Activated CD8-positive, alpha-beta T cell treated with anti-CD3 and anti-CD28 coated beads, Interleukin-2, amount 10 ng/mL, durations not matched to agents 7 days and 5 days (primary cell): ENCODE data around the gene APOBEC4. TPM values are rescaled to one million over a fixed set of nuclear protein-coding genes. Genes with fewer than 3 reads are reported as not detected.
"Not testable (repeated sequence)": the region's sequence is repeated elsewhere in the genome, so short reads cannot be mapped to it uniquely, and the experiment has no call there.

Experiments used
- ATAC-seq: fragments of 150-1000 bp; cut with Tn5 transposase; one replicate; pipeline ENCODE4 v1.10.0; 2021; ENCODE audit warnings: moderate library complexity
- CTCF ChIA-PET: fragments of 350-600 bp; sonication (Branson Sonifier 250); formaldehyde crosslinking; loops from one replicate; lab custom pipeline; 2021; ENCODE audit warnings: antibody characterized with exemption; lab: Charles Lee
- POLR2A ChIA-PET: fragments of 350-600 bp; sonication (Branson Sonifier 250); formaldehyde crosslinking; loops from one replicate; lab custom pipeline; 2021; ENCODE audit warnings: antibody characterized with exemption; lab: Charles Lee
- DNase-seq: peaks from one replicate; pipeline ENCODE4 v3.0.0-alpha.2; 2020
- H3K27ac Mint-ChIP-seq: one replicate; pipeline ENCODE4 v1.8.0; 2021; ENCODE audit warnings: mild to moderate bottlenecking, mixed read lengths
- H3K27me3 Mint-ChIP-seq: one replicate; pipeline ENCODE4 v1.8.0; 2021; ENCODE audit warnings: low read depth, mixed read lengths
- H3K36me3 Mint-ChIP-seq: one replicate; pipeline ENCODE4 v1.8.0; 2021; ENCODE audit warnings: low read depth, mixed read lengths
- H3K4me1 Mint-ChIP-seq: one replicate; pipeline ENCODE4 v1.8.0; 2021; ENCODE audit warnings: low read depth, mixed read lengths
- H3K4me3 Mint-ChIP-seq: one replicate; pipeline ENCODE4 v1.8.0; 2021; ENCODE audit warnings: mild to moderate bottlenecking, mixed read lengths
- H3K9me3 Mint-ChIP-seq: one replicate; pipeline ENCODE4 v1.8.0; 2022; ENCODE audit warnings: mixed read lengths; ENCODE audit not compliant: insufficient read depth
- total RNA-seq, 2 experiments: library from RNA; stranded (reverse); gene quantifications; one replicate each; pipeline ENCODE4 v1.2.3, GENCODE V29; 2021

The APOBEC4 gene
- total RNA-seq, 2 experiments from 2014 or later = not detected

DNA sequence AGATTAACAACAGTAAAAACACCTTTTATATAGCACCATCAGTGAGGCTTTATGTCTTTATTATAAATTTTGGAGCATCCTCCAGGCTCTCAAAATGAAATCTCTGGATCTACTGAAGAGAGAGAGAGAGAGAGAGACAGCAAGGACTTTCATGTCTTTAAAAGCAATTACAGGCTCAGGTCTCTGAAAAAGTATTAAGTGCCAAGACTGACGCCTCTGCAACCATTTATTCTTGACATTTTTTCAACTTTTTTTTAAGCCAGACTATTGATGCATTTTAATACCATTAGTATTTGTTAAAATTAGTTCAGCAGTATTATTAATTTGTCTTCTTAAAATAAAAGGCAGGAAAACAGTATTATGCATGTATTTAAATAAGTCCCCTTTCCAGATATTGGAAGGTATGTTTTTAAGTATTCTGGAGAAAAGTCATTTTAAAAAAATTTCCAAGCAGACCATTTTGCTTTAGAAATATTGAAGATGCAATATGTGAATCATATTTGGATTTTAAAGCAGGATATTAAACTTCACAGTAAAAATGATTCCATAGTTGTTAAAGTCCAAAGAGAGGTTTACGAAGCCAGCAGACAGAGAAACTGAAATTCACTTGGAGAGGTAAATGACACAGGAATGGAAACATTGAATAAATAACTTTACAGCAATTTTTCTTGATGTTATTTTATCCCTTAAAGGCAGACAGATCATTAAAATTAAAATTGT lies 35.4 kb upstream of the APOBEC4 start:
- ATAC-seq = no peak
- Mint-ChIP-seq H3K27me3 (peaks cover 10% of the 10 kb centered on the region), H3K36me3 (no peaks in the 10 kb centered on the region), H3K9me3 (no peaks in the 10 kb centered on the region), H3K27ac (no peak overlapping the region), H3K4me3 (no peak overlapping the region), H3K4me1 (no peaks in the 10 kb centered on the region)
- POLR2A ChIA-PET = no interaction called here
- DNase-seq = no peak
- CTCF ChIA-PET = interaction anchor here (1.0 kb wide), 2 partner anchors 34 to 227 kb away, joined by 4 to 7 read pairs; no protein-coding TSS in a partner anchor

DNA sequence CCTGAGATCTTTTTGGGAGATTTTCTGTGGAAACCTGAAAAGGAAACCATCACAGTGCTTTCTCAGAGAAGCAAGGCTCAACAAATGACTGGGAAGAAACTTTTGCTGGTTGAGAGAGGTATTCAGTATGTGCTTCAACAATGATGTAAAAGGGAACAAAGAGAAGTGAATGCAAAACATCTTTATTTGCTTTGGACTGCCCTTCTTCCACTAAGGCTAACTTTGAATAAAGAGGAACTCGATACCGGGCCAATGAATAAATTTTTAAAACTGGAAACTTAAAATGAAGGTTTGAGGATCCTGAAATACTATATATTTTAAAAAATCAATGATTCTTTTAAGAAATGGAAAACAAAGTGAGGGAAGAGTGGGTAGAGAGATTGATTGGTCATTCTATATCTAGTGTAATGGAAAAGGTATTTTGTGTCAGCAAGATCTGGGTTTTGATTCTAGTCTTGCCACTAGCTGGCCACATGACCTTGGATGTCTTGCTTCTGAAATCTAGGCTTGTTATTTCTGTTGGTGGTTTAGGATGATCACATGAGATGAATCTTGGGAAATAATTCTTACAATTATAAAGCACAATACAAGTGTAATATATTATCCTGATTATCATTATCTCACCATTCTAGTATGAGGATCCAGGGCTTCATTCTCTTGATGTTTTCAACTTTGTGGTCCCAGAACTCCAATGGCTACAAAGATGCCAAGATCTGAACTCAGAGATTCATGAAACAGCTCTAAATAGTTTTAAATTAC lies 34.6 kb upstream of the APOBEC4 start:
- peaks cover 15% of the 10 kb centered on the region for H3K27me3 Mint-ChIP-seq
- H3K4me1 Mint-ChIP-seq = no peaks in the 10 kb centered on the region
- ATAC-seq = no peak
- H3K27ac Mint-ChIP-seq = no peak overlapping the region
- CTCF ChIA-PET = interaction anchor here (1.0 to 8.0 kb wide), 3 partner anchors 34 to 228 kb away, joined by 4 to 131 read pairs (median 7); partner anchors contain the start of gene APOBEC4
- H3K9me3 Mint-ChIP-seq = no peaks in the 10 kb centered on the region
- H3K4me3 Mint-ChIP-seq = no peak overlapping the region
- no peaks in the 10 kb centered on the region for H3K36me3 Mint-ChIP-seq
- no peak for DNase-seq
- POLR2A ChIA-PET = no interaction called here

DNA sequence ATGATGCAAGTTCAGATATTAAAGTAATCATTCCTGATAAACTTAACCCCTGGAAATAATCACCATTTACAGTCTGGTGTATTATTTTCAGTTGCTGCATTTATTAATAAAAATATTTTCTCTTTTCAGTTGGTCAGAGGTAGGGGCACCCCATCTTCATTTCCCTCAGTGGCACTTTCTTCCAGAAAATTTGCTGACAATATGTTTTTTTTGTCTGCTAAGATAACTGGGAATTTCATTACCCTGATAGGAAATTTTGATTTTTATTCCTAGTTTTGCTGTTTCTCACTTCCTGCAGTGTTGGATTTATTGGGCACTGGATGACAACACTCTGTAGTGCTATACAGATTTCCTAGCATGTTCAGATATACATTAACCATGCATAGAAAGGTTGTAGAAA lies 33.1 kb upstream of the APOBEC4 start:
- no peak overlapping the region for H3K27ac Mint-ChIP-seq

DNA sequence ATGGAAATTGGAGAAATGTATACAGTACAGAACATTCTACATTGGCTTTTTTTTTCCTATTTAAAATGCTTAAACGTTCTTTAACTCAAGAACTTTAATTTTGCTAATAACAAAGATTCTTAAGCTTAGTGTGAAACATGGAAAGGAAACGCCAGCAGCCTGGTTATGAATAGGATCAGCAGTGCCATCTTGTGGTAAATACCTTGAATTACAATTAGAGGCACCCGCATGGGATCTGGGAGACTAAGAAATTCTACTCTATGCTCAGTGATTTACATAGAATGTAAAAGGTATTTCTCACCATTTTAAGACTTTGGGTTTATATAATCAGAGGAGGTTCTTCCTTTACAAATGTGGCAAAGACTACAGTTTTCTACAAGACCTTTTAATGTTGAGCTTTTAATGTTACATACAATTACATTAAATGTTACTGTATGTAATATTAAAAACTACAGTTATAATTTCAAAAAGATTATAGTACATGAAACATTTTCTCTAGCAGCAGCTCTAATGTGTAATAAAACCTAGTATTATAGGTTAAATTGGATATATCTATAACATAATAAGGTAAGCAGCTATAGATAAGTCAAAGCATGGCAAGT lies 32.1 kb upstream of the APOBEC4 start:
- ATAC-seq (peak; percentile 60), DNase-seq (peak; percentile 46)
- CTCF ChIA-PET = interaction anchor here (0.6 to 8.0 kb wide), 38 partner anchors 10 to 701 kb away, joined by 3 to 131 read pairs (median 4); partner anchors contain the start of gene APOBEC4
- Mint-ChIP-seq H3K27me3 (peaks cover 28% of the 10 kb centered on the region), H3K4me1 (no peaks in the 10 kb centered on the region), H3K36me3 (no peaks in the 10 kb centered on the region), H3K9me3 (no peaks in the 10 kb centered on the region), H3K27ac (no peak overlapping the region), H3K4me3 (no peak overlapping the region)
- POLR2A ChIA-PET = interaction anchor here (1.0 kb wide), 1 partner anchor 9 kb away, joined by 3 read pairs; no protein-coding TSS in a partner anchor

More for the DNA sequence above, 33.1 kb upstream of the APOBEC4 start:
- Mint-ChIP-seq H3K36me3 (no peaks in the 10 kb centered on the region), H3K27me3 (peaks cover 27% of the 10 kb centered on the region), H3K9me3 (no peaks in the 10 kb centered on the region), H3K4me3 (no peak overlapping the region), H3K4me1 (no peaks in the 10 kb centered on the region)
- no peak for ATAC-seq
- DNase-seq = no peak
- CTCF ChIA-PET = interaction anchor here (0.6 to 8.0 kb wide), 7 partner anchors 11 to 230 kb away, joined by 3 to 131 read pairs (median 5); partner anchors contain the start of gene APOBEC4
- POLR2A ChIA-PET = no interaction called here

DNA sequence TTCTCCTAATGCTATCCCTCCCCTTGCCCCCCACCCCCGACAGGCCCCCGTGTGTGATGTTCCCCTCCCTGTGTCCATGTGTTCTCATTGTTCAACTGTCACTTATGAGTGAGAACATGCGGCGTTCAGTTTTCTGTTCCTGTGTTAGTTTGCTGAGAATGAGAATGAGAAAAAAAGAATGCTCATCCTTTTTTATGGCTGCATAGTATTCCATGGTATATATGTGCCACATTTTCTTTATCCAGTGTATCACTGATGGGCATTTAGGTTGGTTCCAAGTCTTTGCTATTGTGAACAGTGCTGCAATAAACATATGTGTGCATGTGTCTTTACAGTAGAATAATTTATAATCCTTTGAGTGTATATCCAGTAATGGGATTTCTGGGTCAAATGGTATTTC lies 26.2 kb upstream of the APOBEC4 start:
- H3K4me1 Mint-ChIP-seq = not testable (repeated sequence)
- H3K27me3 Mint-ChIP-seq = peaks cover 34% of the 10 kb centered on the region
- CTCF ChIA-PET = interaction anchor here (8.0 kb wide), 1 partner anchor 25 kb away, joined by 131 read pairs; the partner anchor contains the start of gene APOBEC4

DNA sequence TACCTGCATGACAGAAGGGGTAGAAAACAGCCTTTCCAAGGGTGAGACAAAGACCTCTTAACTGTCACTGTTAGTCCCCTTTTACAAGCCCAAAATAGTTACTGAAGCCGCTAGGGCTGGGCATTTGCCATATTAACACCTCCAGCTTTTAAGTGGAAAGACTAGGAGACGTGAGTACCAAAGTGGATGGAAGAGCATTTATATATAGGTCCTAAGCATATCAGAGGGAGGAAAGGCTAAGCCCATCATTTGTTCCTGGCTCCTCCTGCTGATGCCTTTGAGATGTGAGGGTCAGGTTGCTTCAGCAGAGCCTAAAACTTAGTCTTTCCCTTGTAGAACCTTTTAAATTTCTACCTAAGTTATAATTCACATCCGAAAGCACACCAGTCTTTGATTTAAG lies 25.7 kb upstream of the APOBEC4 start:
- ATAC-seq (no peak), DNase-seq (no peak)
- Mint-ChIP-seq H3K36me3 (no peaks in the 10 kb centered on the region), H3K4me1 (no peaks in the 10 kb centered on the region), H3K4me3 (no peak overlapping the region), H3K27me3 (peaks cover 35% of the 10 kb centered on the region), H3K9me3 (no peaks in the 10 kb centered on the region), H3K27ac (no peak overlapping the region)
- ChIA-PET CTCF (interaction anchor here (0.8 to 1.0 kb wide), 3 partner anchors 11 to 237 kb away, joined by 3 to 4 read pairs (median 4); no protein-coding TSS in a partner anchor), POLR2A (no interaction called here)

More for the DNA sequence above, 26.2 kb upstream of the APOBEC4 start:
- ATAC-seq, H3K27ac Mint-ChIP-seq, DNase-seq, POLR2A ChIA-PET, H3K36me3 Mint-ChIP-seq, H3K4me3 Mint-ChIP-seq, H3K9me3 Mint-ChIP-seq: not testable (repeated sequence)

DNA sequence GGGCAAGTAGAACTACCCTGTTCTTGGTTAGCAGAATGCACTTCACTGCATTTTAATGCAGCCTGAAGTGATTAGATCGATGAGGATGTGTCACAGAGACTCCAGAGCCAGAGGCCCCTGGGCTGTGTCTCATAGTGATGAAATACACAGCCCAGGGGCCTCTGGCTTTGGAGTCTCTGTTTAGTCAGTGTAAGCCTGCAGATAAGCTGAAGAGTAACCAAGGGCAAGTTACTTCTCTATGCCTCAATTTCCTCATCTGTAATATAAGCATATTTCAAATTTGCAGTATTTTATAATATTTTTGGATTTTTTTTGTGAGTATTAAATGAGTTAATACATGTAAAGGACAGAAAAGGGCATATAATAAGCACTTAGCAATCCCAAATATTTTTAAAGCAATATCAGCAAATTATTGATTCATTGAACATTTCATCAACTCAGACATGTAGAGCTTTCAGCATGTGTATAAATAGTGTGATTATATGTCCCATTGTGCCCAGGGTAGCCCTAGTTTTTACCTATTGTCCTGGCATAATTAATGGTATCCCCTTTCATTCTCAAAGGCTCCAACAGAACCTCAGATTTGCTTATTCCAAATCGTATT lies 23.6 kb upstream of the APOBEC4 start:
- H3K4me3 Mint-ChIP-seq = no peak overlapping the region
- no peak for ATAC-seq
- POLR2A ChIA-PET = no interaction called here
- CTCF ChIA-PET = interaction anchor here (1.2 to 4.8 kb wide), 4 partner anchors 9 to 240 kb away, joined by 5 to 24 read pairs (median 6); no protein-coding TSS in a partner anchor
- no peak overlapping the region for H3K27ac Mint-ChIP-seq
- peaks cover 4% of the 10 kb centered on the region for H3K9me3 Mint-ChIP-seq
- no peak for DNase-seq
- peaks cover 18% of the 10 kb centered on the region for H3K27me3 Mint-ChIP-seq
- no peaks in the 10 kb centered on the region for H3K4me1 Mint-ChIP-seq
- no peaks in the 10 kb centered on the region for H3K36me3 Mint-ChIP-seq

DNA sequence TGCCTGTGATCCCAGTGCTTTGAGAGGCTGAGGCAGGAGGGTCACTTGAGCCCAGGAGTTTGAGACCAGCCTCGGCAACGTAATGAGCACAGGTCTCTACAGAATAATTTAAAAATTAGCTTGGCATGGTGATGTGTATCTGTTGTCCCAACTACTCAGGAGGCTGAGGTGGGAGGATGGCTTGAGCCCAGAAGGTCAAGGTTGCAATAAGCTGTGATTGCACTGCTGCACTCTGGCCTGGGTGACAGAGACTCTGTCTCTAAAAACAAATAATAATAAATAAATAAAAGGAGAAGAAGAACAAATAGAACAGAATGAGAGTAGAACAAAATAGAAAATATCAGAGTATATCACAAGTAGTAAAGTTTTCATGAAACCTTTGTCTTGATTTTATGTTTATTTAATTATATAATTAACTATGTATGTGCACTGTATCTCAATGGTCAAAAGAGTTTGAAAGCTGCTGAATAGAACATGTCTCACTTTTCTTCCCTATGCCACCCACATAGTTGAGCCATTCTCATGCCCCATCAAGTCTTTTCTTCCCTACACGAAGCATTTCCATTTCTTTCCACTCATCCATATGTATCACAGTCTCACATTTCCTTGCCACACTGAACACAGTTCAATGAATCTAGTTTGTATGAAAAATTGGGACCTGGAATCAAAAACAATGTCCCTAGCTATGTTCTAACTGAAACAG lies 22.9 kb upstream of the APOBEC4 start:
- ATAC-seq = no peak
- POLR2A ChIA-PET = no interaction called here
- CTCF ChIA-PET = interaction anchor here (1.7 to 4.8 kb wide), 3 partner anchors 9 to 240 kb away, joined by 5 to 24 read pairs (median 7); no protein-coding TSS in a partner anchor
- no peak overlapping the region for H3K27ac Mint-ChIP-seq
- H3K9me3 Mint-ChIP-seq = peaks cover 4% of the 10 kb centered on the region
- H3K27me3 Mint-ChIP-seq = peaks cover 13% of the 10 kb centered on the region
- no peak for DNase-seq
- H3K4me3 Mint-ChIP-seq = no peak overlapping the region
- no peaks in the 10 kb centered on the region for H3K36me3 Mint-ChIP-seq
- no peaks in the 10 kb centered on the region for H3K4me1 Mint-ChIP-seq

DNA sequence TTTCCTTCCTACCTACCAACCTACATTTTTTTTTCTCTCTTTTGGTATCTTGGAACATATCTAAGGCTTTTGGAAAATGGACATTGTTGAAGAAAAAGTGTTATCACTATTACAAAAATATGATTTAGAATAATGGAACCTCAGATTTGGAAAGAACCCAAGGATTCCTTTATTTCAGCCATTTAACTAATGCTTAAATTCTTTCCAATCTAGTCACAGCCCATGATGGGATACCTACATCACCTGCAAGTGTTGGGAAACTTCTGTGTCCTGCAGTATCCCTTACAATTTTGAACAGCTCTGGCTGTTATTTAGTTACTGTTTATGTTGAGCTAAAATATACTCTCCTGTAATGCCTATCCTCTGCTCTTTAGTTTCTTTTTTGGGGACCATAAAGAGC lies 22.3 kb upstream of the APOBEC4 start:
- ChIA-PET POLR2A (no interaction called here), CTCF (interaction anchor here (1.7 to 4.8 kb wide), 3 partner anchors 10 to 241 kb away, joined by 5 to 24 read pairs (median 7); no protein-coding TSS in a partner anchor)
- peaks cover 13% of the 10 kb centered on the region for H3K27me3 Mint-ChIP-seq
- H3K4me3 Mint-ChIP-seq = no peak overlapping the region
- H3K4me1 Mint-ChIP-seq = no peaks in the 10 kb centered on the region
- peaks cover 4% of the 10 kb centered on the region for H3K9me3 Mint-ChIP-seq
- no peaks in the 10 kb centered on the region for H3K36me3 Mint-ChIP-seq
- no peak overlapping the region for H3K27ac Mint-ChIP-seq
- ATAC-seq (no peak), DNase-seq (no peak)

DNA sequence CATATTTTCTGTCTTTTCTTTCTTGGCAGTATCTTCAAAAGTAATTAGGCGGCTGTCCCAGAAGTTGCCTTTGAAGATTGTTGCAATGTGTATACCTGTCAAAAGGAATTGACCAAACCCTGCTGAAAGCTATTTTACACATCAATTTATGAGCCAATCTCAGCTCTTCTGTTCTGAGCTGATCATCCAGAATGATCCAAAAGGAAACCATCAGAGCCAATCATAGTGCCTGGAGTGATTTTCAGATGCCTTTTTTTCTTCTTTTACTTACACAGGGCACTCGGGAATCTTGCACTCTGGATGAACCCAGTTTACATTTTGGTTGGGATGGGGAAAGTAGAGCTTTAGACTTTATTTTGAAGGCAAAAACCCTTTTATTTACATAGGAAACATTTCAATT lies 21.8 kb upstream of the APOBEC4 start:
- DNase-seq (no peak), ATAC-seq (no peak)
- Mint-ChIP-seq H3K9me3 (peaks cover 4% of the 10 kb centered on the region), H3K4me3 (no peak overlapping the region), H3K27me3 (peaks cover 13% of the 10 kb centered on the region), H3K36me3 (no peaks in the 10 kb centered on the region), H3K27ac (no peak overlapping the region), H3K4me1 (no peaks in the 10 kb centered on the region)
- CTCF ChIA-PET = interaction anchor here (1.5 to 4.8 kb wide), 3 partner anchors 10 to 241 kb away, joined by 5 to 24 read pairs (median 7); no protein-coding TSS in a partner anchor
- POLR2A ChIA-PET = no interaction called here
